AG04449 (cell line): ENCODE data around the gene SH3RF2.

ENCODE experiments used
- CTCF ChIA-PET: fragments of 350-600 bp; formaldehyde crosslinking; extraction: SDS; loops from one replicate; lab custom pipeline; 2021; ENCODE audit warnings: antibody characterized with exemption; lab: Yijun Ruan, JAX
- POLR2A ChIA-PET: fragments of 400-600, 350-600 bp; formaldehyde crosslinking; extraction: SDS; loops from one replicate; lab custom pipeline; 2020; ENCODE audit warnings: antibody characterized with exemption, inconsistent platforms; lab: Yijun Ruan, JAX
- DNase-seq: peaks from one replicate; pipeline ENCODE4 v3.0.0-alpha.2; 2010; ENCODE audit warnings: low read depth, low spot score
- H3K4me3 ChIP-seq: 2 replicates; pipeline ENCODE4 v1.5.1; 2011; ENCODE audit warnings: low read depth, mild to moderate bottlenecking, control low read depth, low read length
- TF ChIP-seq, protein P1 (sequence below): IDR thresholded peaks from one replicate; pipeline ENCODE4 v1.5.1; 2011; ENCODE audit warnings: mild to moderate bottlenecking, moderate library complexity, low read length, control low read depth, inconsistent platforms; ENCODE audit not compliant: insufficient read depth; ENCODE audit errors: missing control alignments

SH3RF2 gene

DNA sequence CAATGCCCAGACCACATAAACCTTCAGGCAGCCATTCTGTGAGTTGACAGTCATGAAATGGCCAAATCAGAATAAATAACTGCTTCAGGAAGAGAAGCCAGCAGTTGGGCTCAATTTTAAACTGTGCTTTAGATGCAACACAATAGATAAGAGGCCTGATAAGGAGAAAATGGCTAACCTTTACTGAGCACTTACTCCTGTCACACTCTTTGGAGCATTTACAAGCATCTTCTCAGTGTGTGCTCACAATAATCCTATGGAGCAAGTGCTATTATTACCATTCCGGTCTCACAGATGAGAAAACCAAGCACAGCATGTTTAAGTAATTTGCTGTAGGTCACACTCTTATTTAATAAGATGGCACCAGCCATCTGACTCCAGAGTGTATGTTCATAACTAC lies 11.5 kb upstream of the SH3RF2 start:
- CTCF ChIA-PET = interaction anchor here (1.9 kb wide), 1 partner anchor 17 kb away, joined by 6 read pairs; no protein-coding TSS in a partner anchor
- TF ChIP-seq, protein P1, sequence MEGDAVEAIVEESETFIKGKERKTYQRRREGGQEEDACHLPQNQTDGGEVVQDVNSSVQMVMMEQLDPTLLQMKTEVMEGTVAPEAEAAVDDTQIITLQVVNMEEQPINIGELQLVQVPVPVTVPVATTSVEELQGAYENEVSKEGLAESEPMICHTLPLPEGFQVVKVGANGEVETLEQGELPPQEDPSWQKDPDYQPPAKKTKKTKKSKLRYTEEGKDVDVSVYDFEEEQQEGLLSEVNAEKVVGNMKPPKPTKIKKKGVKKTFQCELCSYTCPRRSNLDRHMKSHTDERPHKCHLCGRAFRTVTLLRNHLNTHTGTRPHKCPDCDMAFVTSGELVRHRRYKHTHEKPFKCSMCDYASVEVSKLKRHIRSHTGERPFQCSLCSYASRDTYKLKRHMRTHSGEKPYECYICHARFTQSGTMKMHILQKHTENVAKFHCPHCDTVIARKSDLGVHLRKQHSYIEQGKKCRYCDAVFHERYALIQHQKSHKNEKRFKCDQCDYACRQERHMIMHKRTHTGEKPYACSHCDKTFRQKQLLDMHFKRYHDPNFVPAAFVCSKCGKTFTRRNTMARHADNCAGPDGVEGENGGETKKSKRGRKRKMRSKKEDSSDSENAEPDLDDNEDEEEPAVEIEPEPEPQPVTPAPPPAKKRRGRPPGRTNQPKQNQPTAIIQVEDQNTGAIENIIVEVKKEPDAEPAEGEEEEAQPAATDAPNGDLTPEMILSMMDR = no peak
- POLR2A ChIA-PET = no interaction called here
- DNase-seq = no peak
- H3K4me3 ChIP-seq = no peak overlapping the region

DNA sequence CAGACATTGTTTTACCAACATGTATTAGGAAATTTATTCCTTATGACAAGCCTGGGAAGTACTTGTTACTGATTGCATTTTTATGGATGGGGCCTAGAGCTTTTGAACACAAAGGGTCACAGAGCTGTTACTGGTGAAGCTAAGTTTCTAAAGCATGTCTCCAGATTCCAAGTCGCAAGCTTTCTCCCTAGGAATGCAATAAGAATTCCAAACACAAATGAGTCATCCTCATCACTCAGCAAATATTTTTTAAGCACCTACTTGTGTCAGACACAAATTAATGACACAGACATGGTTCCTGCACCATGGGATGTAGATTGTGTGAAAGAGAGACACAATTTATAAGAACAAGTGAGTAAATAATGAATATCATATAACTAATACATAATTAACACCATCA lies 11.0 kb upstream of the SH3RF2 start:
- POLR2A ChIA-PET = no interaction called here
- DNase-seq = peak; percentile 93
- CTCF ChIA-PET = interaction anchor here (1.1 to 1.9 kb wide), 2 partner anchors 17 to 124 kb away, joined by 3 to 6 read pairs; no protein-coding TSS in a partner anchor
- no peak overlapping the region for H3K4me3 ChIP-seq
- TF ChIP-seq, protein P1 = no peak

DNA sequence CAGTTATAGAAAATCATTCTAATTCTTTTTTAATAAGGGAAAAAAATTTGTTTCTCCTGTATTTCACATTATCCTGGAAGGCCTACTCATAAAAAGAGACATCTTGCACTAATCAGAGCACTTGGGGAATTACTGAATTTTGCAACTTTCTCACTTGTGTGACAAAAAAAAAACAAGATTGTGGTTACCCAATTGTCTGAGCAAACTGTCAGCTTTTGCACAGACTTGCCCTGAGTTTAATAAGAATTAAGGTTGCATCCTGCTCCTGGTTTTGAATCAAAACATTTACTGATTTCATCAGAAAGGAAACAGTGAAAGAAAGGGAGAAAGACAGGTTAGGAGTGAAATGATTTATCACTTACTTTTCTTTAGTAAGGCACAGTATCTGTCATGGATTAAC lies 10.6 kb upstream of the SH3RF2 start:
- TF ChIP-seq, protein P1 = no peak
- ChIA-PET POLR2A (no interaction called here), CTCF (interaction anchor here (1.1 to 1.9 kb wide), 2 partner anchors 18 to 123 kb away, joined by 3 to 6 read pairs; no protein-coding TSS in a partner anchor)
- peak; percentile 60 for DNase-seq
- H3K4me3 ChIP-seq = no peak overlapping the region

DNA sequence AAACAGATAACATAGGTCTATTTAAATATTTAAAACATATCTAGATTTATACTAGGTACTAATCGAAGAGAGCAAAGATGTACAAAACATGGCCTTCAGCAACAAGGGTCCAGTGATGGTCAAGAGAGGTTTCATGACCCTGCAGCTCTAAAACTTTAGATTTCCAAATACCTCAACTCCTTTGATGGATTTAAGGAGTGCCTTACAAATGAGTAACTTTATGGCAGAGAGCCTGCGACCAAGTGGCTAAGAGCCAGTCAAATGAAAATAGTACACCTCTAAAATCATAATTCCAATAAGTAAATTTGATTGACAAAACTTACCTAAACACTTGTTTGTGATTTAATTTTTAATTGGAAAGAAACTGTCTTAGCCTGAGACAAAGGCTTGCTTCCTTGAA lies 4.7 kb upstream of the SH3RF2 start:
- no peak for DNase-seq
- ChIA-PET POLR2A (no interaction called here), CTCF (interaction anchor here (1.0 kb wide), 1 partner anchor 11 kb away, joined by 3 read pairs; no protein-coding TSS in a partner anchor)
- TF ChIP-seq, protein P1 = no peak
- H3K4me3 ChIP-seq = no peak overlapping the region

DNA sequence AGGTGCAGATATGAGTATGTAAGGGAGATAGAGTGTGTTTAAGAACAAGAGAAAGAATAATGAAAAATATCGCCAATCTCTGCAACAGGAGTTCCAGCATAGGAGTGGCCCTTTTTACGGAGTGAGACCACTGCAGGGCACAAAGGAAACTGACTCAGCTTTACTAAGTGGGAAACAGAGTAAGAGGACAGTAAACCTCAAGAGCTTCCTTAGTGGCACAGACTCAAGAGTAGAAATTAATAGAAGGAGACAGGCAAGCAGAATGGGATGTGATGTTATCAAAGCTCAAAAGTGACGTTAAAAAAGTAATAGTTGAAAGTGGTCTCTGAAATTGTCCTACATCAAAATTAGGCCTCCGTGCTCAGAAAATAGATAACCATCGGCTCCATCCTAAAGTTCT lies 2.1 kb upstream of the SH3RF2 start:
- CTCF ChIA-PET = interaction anchor here (1.2 kb wide), 1 partner anchor 9 kb away, joined by 4 read pairs; no protein-coding TSS in a partner anchor
- H3K4me3 ChIP-seq = no peak overlapping the region
- TF ChIP-seq, protein P1 = no peak
- POLR2A ChIA-PET = no interaction called here
- DNase-seq = no peak

DNA sequence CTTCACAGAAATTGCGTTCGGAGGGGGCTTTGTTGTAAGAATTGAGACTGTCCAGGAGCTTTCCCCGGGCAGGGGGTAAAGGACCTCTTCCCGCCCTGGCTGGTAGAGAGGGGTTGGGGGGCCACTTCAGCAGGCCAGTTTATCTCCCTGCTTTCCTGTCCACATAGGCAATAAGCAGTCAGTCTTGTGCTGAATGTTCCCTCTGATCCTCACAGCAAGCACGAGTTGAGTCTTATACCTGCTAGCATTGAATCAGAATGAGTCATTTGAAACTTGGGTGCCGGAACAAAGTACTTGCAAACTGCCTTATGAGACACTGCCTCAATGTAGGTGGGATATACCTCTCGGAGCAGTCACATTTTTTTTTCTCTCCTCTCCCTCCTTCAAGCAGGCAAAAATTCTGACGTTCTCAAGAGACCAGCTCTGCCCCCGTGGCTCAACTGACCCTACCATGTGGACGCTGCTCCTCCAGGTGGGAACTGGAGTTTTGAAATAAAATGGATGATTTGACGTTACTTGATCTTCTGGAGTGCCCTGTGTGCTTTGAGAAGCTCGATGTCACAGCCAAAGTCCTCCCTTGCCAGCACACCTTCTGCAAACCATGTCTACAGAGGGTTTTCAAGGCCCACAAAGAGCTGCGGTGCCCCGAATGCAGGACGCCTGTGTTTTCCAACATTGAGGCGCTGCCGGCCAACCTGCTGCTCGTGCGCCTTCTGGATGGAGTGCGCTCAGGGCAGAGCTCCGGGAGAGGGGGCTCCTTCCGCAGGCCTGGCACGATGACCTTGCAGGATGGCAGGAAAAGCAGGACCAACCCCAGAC lies 1.3 kb downstream of the SH3RF2 start:
- DNase-seq = no peak
- H3K4me3 ChIP-seq = peak overlapping the region; percentile 36
- ChIA-PET CTCF (interaction anchor here (1.2 to 1.8 kb wide), 3 partner anchors 10 to 113 kb away, joined by 3 to 5 read pairs (median 5); no protein-coding TSS in a partner anchor), POLR2A (interaction anchor here (0.6 to 0.7 kb wide), 2 partner anchors 38 to 44 kb away, joined by 3 read pairs; no protein-coding TSS in a partner anchor)
- TF ChIP-seq, protein P1 = no peak
